IMR-90 (cell line): ENCODE measurements around the gene CTSL. TPM values are rescaled to one million over a fixed set of nuclear protein-coding genes. Genes with fewer than 3 reads are reported as not detected.

ENCODE experiments used
- ATAC-seq: fragments of 200-7000 bp; cut with Tn5 transposase; 2 replicates; pipeline ENCODE4 v1.9.1; 2020; ENCODE audit warnings: low read depth, mild to moderate bottlenecking, moderate library complexity
- BruUV-seq: library from RNA; stranded (reverse); fragments of 400-500 nt; replicated peaks from 2 replicates; lab custom pipeline; 2021; lab: Mats Ljungman, UMichigan
- CTCF ChIA-PET: fragments of 300-600 bp; formaldehyde crosslinking; extraction: SDS; loops from one replicate; lab custom pipeline; 2021; ENCODE audit warnings: antibody characterized with exemption; lab: Yijun Ruan, JAX
- POLR2A ChIA-PET: fragments of 300-600 bp; sonication (Branson Sonifier 250); formaldehyde crosslinking; loops from one replicate; lab custom pipeline; 2022; ENCODE audit warnings: antibody characterized with exemption; ENCODE audit not compliant: unreplicated experiment; lab: Charles Lee
- DNase-seq: peaks from one replicate; pipeline ENCODE4 v3.0.0; 2013
- H2AFZ ChIP-seq: replicated peaks from 2 replicates; pipeline ENCODE3; 2013; ENCODE audit warnings: low read length, mild to moderate bottlenecking; ENCODE audit not compliant: poor library complexity
- H2AK5ac ChIP-seq: 2 replicates; pipeline ENCODE4 v1.6.1; 2013; ENCODE audit warnings: low read depth, low read length, inconsistent platforms
- H2AK9ac ChIP-seq: replicated peaks from 2 replicates; pipeline ENCODE3; 2013; ENCODE audit warnings: mild to moderate bottlenecking, low read depth, low read length, moderate library complexity; ENCODE audit not compliant: poor library complexity
- H2BK120ac ChIP-seq: 2 replicates; pipeline ENCODE4 v1.6.1; 2013; ENCODE audit warnings: low read depth, low read length, inconsistent platforms
- H2BK15ac ChIP-seq: 3 replicates; pipeline ENCODE4 v1.6.1; 2013; ENCODE audit warnings: low read depth, low read length, inconsistent platforms
- H2BK20ac ChIP-seq: 2 replicates; pipeline ENCODE4 v1.6.1; 2013; ENCODE audit warnings: low read depth, mild to moderate bottlenecking, inconsistent platforms, low read length, moderate library complexity
- H2BK5ac ChIP-seq: 2 replicates; pipeline ENCODE4 v1.6.1; 2013; ENCODE audit warnings: mild to moderate bottlenecking, low read depth, low read length, inconsistent platforms; ENCODE audit not compliant: poor library complexity, severe bottlenecking
- H3K14ac ChIP-seq: replicated peaks from 2 replicates; pipeline ENCODE4 v1.6.1; 2013; ENCODE audit warnings: low read depth, low read length, inconsistent platforms
- H3K18ac ChIP-seq: 2 replicates; pipeline ENCODE4 v1.6.1; 2013; ENCODE audit warnings: low read depth, low read length, control low read depth
- H3K23ac ChIP-seq: 2 replicates; pipeline ENCODE4 v1.6.1; 2013; ENCODE audit warnings: low read depth, low read length, inconsistent platforms
- H3K27ac ChIP-seq: 2 replicates; pipeline ENCODE4 v1.5.1; 2013; ENCODE audit warnings: mild to moderate bottlenecking, control low read depth, low read length; ENCODE audit not compliant: insufficient read depth
- H3K27me3 ChIP-seq: 2 replicates; pipeline ENCODE4 v1.6.1; 2013; ENCODE audit warnings: low read length; ENCODE audit not compliant: control insufficient read depth, insufficient read depth
- H3K36me3 ChIP-seq: 2 replicates; pipeline ENCODE4 v1.6.1; 2013; ENCODE audit warnings: low read length, mixed read lengths; ENCODE audit not compliant: control insufficient read depth, insufficient read depth
- H3K4ac ChIP-seq: 2 replicates; pipeline ENCODE4 v1.6.1; 2013; ENCODE audit warnings: low read depth, low read length, inconsistent platforms
- H3K4me1 ChIP-seq: 2 replicates; pipeline ENCODE4 v1.6.1; 2013; ENCODE audit warnings: low read length, mixed read lengths; ENCODE audit not compliant: control insufficient read depth, insufficient read depth
- H3K4me2 ChIP-seq: 2 replicates; pipeline ENCODE4 v1.6.1; 2013; ENCODE audit warnings: low read depth, mild to moderate bottlenecking, control low read depth, low read length, moderate library complexity
- H3K4me3 ChIP-seq: 2 replicates; pipeline ENCODE4 v1.5.1; 2013; ENCODE audit warnings: low read depth, mild to moderate bottlenecking, control low read depth, low read length, moderate library complexity; ENCODE audit not compliant: insufficient read depth
- H3K56ac ChIP-seq: 2 replicates; pipeline ENCODE4 v1.6.1; 2013; ENCODE audit warnings: low read length, inconsistent platforms; ENCODE audit not compliant: insufficient read depth; ENCODE audit errors: extremely low read depth
- H3K79me1 ChIP-seq, 2 experiments: 2 replicates each; pipeline ENCODE4 v1.6.1; 2013; ENCODE audit warnings: low read length in 2 of 2, inconsistent platforms in 1 of 2, low read depth in 1 of 2
- H3K9ac ChIP-seq: 2 replicates; pipeline ENCODE4 v1.6.1; 2013; ENCODE audit warnings: low read depth, low read length, control low read depth
- H3K9me1 ChIP-seq: 2 replicates; pipeline ENCODE4 v1.6.1; 2013; ENCODE audit warnings: low read length, inconsistent platforms; ENCODE audit not compliant: insufficient read depth
- H3K9me3 ChIP-seq: 2 replicates; pipeline ENCODE4 v1.6.1; 2013; ENCODE audit warnings: low read length; ENCODE audit not compliant: control insufficient read depth, insufficient read depth
- H4K20me1 ChIP-seq: 2 replicates; pipeline ENCODE4 v1.6.1; 2013; ENCODE audit warnings: low read length, inconsistent platforms; ENCODE audit not compliant: insufficient read depth
- H4K5ac ChIP-seq: 2 replicates; pipeline ENCODE4 v1.6.1; 2013; ENCODE audit warnings: mild to moderate bottlenecking, low read depth, low read length, control low read depth
- H4K8ac ChIP-seq, 2 experiments: 2 replicates each; pipeline ENCODE4 v1.6.1; 2013; ENCODE audit warnings: low read depth in 2 of 2, low read length in 2 of 2, control low read depth in 1 of 2, inconsistent platforms in 1 of 2
- H4K91ac ChIP-seq: 2 replicates; pipeline ENCODE4 v1.6.1; 2013; ENCODE audit warnings: low read depth, low read length, inconsistent platforms; ENCODE audit not compliant: insufficient read depth
- BHLHE40 ChIP-seq: fragments of 150-350 bp; IDR thresholded peaks from 2 replicates; pipeline ENCODE4 v1.6.1; 2016; ENCODE audit warnings: mild to moderate bottlenecking, low read depth, low read length
- CHD1 ChIP-seq: IDR thresholded peaks from 2 replicates; pipeline ENCODE4 v1.6.1; 2012; ENCODE audit warnings: low read depth, low read length, improper control_type of control experiment
- FOS ChIP-seq: fragments of 150-350 bp; IDR thresholded peaks from 2 replicates; pipeline ENCODE4 v1.6.1; 2016; ENCODE audit warnings: low read depth, low read length
- MAZ ChIP-seq: IDR thresholded peaks from 2 replicates; pipeline ENCODE4 v1.6.1; 2012; ENCODE audit warnings: low read depth, mild to moderate bottlenecking, low read length, improper control_type of control experiment, moderate library complexity, borderline replicate concordance
- NFE2L2 ChIP-seq: fragments of 150-350 bp; IDR thresholded peaks from 2 replicates; pipeline ENCODE4 v1.6.1; 2016; ENCODE audit warnings: low read depth, mild to moderate bottlenecking, low read length
- POLR2A ChIP-seq: IDR thresholded peaks from 2 replicates; pipeline ENCODE4 v1.6.1; 2012; ENCODE audit warnings: mild to moderate bottlenecking, low read depth, low read length
- RCOR1 ChIP-seq: IDR thresholded peaks from 2 replicates; pipeline ENCODE4 v1.6.1; 2012; ENCODE audit warnings: mild to moderate bottlenecking, low read length, improper control_type of control experiment; ENCODE audit not compliant: insufficient replicate concordance
- RFX5 ChIP-seq: IDR thresholded peaks from 2 replicates; pipeline ENCODE4 v1.8.0; 2012; ENCODE audit warnings: low read depth, mild to moderate bottlenecking, low read length, moderate library complexity
- WGBS, 2 experiments: methylation state at CpG; one replicate each; pipeline versions ENCODE4 v1.1.5 to v1.1.7; 2013; ENCODE audit warnings: missing lambda C conversion rate in 2 of 2; ENCODE audit not compliant: insufficient read length in 1 of 2; ENCODE audit errors: extremely low coverage in 2 of 2; 5-methylcytosine and 5-hydroxymethylcytosine counted together
- dilution Hi-C: fragments of 300-500 bp; cut with HindIII; formaldehyde crosslinking; loops from one replicate; pipeline ENCODE4 v1.14.3; 2018; ENCODE audit warnings: low sequenced_read_pairs; ENCODE audit not compliant: unreplicated experiment
- in situ Hi-C: fragments of 300-500 bp; cut with MboI; formaldehyde crosslinking; loops from 3 replicates; pipeline ENCODE4 v1.14.3; 2019; ENCODE audit warnings: low sequenced_read_pairs, inconsistent platforms, mixed read lengths
- intact Hi-C: fragments of 100-400 bp; cut with micrococcal nuclease; formaldehyde crosslinking; loops from 2 replicates; pipeline ENCODE4 v1.10.0; 2022
- polyA plus RNA-seq, 3 experiments: library from polyadenylated mRNA; depleted of rRNA; stranded (reverse); fragments of >200 nt; gene quantifications; 2 replicates each; pipeline ENCODE4 v1.2.3, GENCODE V29; 2012; ENCODE audit warnings: low replicate concordance in 1 of 3
- total RNA-seq: library from RNA; depleted of rRNA; stranded (reverse); fragments of >200 nt; gene quantifications from 2 replicates; pipeline ENCODE4 v1.2.3, GENCODE V29; 2012
- TF ChIP-seq, protein P1 (sequence below): fragments of 150-350 bp; IDR thresholded peaks from 2 replicates; pipeline ENCODE4 v1.6.1; 2017; ENCODE audit warnings: mild to moderate bottlenecking, antibody characterized with exemption, low read length, low read depth
- TF ChIP-seq, protein P2 (sequence below): fragments of 150-350 bp; IDR thresholded peaks from 2 replicates; pipeline ENCODE4 v1.6.1; 2016; ENCODE audit warnings: low read depth, mild to moderate bottlenecking, low read length, moderate library complexity, borderline replicate concordance

CTSL gene
- total and polyA plus RNA-seq, 2 of the 4 experiments (the other 2 are of a cell fraction) = 57.0 to 112 TPM

DNA sequence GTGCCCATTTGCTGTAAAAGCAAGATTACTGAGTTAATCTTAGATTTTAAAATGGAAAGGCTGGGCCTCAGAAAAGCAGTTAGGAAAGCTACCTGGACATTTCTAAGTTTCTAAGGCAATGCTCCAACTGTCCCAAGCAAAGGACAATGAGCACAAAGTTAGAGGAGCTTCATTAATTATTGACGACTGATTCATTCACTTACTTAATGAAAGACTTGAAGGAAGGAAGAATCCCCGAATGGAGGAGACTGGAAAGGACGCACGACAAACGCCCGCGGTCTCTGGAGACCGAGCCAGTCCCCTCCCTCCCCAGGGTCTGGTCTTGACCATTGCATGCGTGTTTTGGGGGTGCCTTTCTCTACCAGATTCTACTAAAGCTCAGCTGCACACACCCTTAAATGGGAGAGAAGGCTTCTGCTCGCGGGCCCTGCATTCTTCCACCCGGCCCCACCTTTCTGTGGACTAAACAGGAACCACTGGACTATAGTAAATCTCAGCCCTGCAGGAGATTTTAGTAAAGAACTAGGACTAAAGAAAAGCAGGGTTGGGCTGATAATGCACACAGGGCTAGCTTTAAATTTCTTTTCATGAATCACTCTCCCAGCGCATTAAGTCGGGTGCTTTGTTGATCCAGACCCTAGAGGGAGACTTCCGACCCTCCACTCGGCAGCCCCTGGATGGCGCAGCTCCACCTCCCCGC lies 44.8 kb downstream of the CTSL start:
- Histone ChIP-seq H3K36me3 (no peaks in the 10 kb centered on the region), H4K8ac (no peak overlapping the region), H3K9ac (no peak overlapping the region), H3K27ac (no peak overlapping the region), H2BK5ac (no peak overlapping the region), H2BK20ac (no peak overlapping the region), H4K20me1 (no peaks in the 10 kb centered on the region), H3K4me2 (no peak overlapping the region), H3K14ac (no peak overlapping the region), H3K79me1 (no peaks in the 10 kb centered on the region), H4K5ac (no peak overlapping the region), H3K9me1 (no peaks in the 10 kb centered on the region), H3K23ac (no peak overlapping the region), H3K56ac (no peak overlapping the region), H3K4me3 (no peak overlapping the region), H3K9me3 (no peaks in the 10 kb centered on the region), H3K27me3 (peaks cover 16% of the 10 kb centered on the region), H3K18ac (no peak overlapping the region), H2BK120ac (no peak overlapping the region), H2BK15ac (no peak overlapping the region), H2AK9ac (no peak overlapping the region), H3K4me1 (no peaks in the 10 kb centered on the region), H2AFZ (no peak overlapping the region), H4K91ac (no peak overlapping the region), H3K4ac (no peak overlapping the region), H2AK5ac (no peak overlapping the region)
- WGBS, 2 experiments = no CpG with 5 or more reads among the region's 18 CpGs
- TF ChIP-seq NFE2L2 = no peak
- TF ChIP-seq POLR2A = no peak
- no peak for TF ChIP-seq RCOR1
- no peak for TF ChIP-seq RFX5
- TF ChIP-seq BHLHE40 = no peak
- TF ChIP-seq MAZ = no peak
- TF ChIP-seq, protein P1, sequence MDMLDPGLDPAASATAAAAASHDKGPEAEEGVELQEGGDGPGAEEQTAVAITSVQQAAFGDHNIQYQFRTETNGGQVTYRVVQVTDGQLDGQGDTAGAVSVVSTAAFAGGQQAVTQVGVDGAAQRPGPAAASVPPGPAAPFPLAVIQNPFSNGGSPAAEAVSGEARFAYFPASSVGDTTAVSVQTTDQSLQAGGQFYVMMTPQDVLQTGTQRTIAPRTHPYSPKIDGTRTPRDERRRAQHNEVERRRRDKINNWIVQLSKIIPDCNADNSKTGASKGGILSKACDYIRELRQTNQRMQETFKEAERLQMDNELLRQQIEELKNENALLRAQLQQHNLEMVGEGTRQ = no peak
- TF ChIP-seq, protein P2, sequence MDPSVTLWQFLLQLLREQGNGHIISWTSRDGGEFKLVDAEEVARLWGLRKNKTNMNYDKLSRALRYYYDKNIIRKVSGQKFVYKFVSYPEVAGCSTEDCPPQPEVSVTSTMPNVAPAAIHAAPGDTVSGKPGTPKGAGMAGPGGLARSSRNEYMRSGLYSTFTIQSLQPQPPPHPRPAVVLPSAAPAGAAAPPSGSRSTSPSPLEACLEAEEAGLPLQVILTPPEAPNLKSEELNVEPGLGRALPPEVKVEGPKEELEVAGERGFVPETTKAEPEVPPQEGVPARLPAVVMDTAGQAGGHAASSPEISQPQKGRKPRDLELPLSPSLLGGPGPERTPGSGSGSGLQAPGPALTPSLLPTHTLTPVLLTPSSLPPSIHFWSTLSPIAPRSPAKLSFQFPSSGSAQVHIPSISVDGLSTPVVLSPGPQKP = no peak
- TF ChIP-seq CHD1 = no peak
- no peak for TF ChIP-seq FOS
- no peak for ATAC-seq
- ChIA-PET POLR2A (no interaction called here), CTCF (no interaction called here)
- in situ Hi-C loops (no loop called here), dilution Hi-C loops (no loop called here), intact Hi-C loops (no loop called here)
- BruUV-seq = no TSS peak
- DNase-seq = no peak
